Measurements from ENCODE around the gene LAMTOR2.

Gene LAMTOR2

DNA sequence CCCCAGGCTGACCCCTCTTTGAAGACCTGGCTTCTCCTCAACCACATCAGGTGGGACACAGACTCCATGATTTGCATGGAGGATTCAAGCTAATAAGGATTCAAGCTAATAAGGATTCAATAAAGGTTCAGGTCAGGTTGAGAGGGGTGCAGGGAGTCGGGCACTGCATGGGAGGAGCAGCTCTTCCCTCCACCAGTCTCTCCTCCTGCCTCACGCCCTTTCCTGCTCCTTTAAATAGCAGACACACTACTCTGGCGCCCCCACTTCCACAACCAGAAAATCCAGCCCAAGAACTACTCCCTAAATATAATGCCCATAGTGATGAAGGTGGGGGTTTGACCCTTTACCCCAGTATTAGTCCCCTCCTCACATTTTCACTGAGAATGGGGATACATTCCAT is 20.6 kb downstream of the LAMTOR2 start:
- DNase-seq (ENCODE audit: low read depth in 2 of 2) = no peak
- no peak overlapping the region for H3K4me3 ChIP-seq (replicated peaks in 1 of 2; ENCODE audit: low read depth in 2 of 2, low read length in 2 of 2)
- TF ChIP-seq, protein P1, sequence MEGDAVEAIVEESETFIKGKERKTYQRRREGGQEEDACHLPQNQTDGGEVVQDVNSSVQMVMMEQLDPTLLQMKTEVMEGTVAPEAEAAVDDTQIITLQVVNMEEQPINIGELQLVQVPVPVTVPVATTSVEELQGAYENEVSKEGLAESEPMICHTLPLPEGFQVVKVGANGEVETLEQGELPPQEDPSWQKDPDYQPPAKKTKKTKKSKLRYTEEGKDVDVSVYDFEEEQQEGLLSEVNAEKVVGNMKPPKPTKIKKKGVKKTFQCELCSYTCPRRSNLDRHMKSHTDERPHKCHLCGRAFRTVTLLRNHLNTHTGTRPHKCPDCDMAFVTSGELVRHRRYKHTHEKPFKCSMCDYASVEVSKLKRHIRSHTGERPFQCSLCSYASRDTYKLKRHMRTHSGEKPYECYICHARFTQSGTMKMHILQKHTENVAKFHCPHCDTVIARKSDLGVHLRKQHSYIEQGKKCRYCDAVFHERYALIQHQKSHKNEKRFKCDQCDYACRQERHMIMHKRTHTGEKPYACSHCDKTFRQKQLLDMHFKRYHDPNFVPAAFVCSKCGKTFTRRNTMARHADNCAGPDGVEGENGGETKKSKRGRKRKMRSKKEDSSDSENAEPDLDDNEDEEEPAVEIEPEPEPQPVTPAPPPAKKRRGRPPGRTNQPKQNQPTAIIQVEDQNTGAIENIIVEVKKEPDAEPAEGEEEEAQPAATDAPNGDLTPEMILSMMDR (IDR thresholded peaks at IDR 0.05; ENCODE audit: low read depth, low read length) = no peak

DNA sequence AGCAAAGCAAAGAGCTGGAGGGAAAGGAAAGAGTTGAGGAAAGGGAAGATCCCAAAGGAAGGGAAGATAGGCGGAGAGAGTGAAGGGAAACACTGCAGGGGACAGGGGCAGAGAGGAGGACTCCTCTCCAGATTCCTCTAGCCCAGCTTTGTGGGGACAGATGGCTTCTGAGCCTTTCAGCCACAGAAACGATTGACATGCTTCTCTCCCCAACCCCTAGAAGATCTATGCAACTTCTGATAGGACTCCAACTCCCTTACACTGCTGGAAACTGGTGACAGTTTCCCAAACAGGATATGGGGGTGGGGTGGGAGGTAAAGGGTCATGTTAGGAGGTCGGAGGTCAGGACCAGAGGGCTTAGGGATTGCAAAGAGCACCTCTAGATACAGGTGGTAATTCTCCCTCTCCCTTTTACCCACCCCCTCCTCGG is 21.2 kb downstream of the LAMTOR2 start:
- DNase-seq (ENCODE audit: low read depth in 2 of 2) = no peak
- no peak overlapping the region for H3K4me3 ChIP-seq (replicated peaks in 1 of 2; ENCODE audit: low read depth in 2 of 2, low read length in 2 of 2)
- TF ChIP-seq, protein P1 (IDR thresholded peaks at IDR 0.05; ENCODE audit: low read depth, low read length) = no peak

DNA sequence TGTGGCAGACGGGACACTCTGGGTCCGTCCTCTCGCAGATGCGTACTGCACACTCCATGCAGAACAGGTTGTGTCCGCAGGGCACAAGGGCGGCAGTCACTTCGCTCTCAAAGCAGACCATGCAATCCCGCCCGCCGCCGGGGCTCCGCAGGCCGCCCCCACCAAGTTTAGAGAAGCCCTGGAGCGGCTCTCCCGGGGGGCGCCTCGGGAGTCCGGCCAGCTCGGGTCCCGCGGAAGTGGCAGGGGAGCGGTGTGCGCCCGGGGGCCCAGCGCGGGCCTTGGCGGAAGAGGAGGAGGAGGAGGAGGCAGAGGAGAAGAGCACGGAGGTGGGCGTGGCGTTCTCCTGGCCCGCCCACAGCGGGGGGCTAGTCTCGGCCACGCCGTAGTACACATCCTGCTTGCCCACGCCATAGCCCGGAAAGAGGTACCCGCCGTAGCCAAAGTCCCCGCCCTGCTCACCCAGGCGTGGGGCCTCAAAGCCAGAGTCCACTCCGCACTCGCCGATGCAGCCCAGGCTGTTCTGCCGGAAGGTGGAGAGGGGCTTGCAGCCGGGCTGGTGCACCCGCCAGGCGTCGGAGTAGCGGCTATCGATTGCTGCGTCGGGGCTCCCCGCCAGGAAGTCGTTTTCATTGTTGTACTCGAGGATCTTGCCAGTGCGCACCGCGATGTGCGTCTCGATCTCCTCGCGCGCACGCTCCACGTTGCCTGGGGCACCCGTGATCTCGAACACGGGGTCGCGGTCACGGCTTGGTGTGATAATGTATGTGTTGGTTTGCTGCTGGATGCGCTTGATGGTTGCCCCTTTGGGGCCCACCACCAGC is 22.2 kb downstream of the LAMTOR2 start:
- TF ChIP-seq, protein P1 (IDR thresholded peaks at IDR 0.05; ENCODE audit: low read depth, low read length) = no peak
- H3K4me3 ChIP-seq (replicated peaks in 1 of 2; ENCODE audit: low read depth in 2 of 2, low read length in 2 of 2) = peak overlapping the region in 1 of 2 donors; percentile 14
- DNase-seq (ENCODE audit: low read depth in 2 of 2) = no peak

DNA sequence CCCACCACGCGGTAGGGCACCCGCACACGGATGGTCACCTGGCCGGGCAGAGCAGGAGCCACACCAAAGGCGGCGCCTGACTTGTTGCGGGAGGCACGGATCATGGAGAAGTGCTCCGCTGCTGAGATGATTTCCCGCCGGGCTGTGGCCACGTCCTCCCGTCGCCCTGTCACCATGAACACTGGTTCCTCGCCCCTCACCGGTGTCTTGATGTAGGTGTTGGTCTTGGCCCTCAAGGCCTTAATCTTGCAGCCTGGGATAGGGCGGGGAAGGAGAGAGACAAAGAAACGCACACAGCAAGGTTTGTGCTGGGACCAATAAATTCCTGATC is 22.8 kb downstream of the LAMTOR2 start:
- TF ChIP-seq, protein P1 (IDR thresholded peaks at IDR 0.05; ENCODE audit: low read depth, low read length) = no peak
- no peak for DNase-seq (ENCODE audit: low read depth in 2 of 2)
- H3K4me3 ChIP-seq (replicated peaks in 1 of 2; ENCODE audit: low read depth in 2 of 2, low read length in 2 of 2) = no peak overlapping the region

DNA sequence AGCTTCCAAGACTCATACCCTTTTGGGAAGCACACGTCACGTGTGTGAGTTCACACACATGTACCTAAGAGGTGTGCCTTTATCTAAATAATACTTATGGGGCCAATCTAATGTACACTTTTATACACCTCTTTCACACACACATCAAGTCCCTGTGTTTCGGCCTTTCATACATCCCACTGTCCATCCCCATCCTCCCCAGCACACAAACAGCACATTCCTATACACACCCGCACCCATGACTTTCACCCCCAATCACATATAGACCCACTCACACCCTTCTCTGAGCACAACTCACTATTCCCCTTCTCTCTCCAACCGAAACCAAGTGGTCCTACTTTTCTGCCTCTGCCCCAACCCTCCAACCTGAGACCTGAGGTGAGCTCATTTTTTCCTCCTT is 24.1 kb downstream of the LAMTOR2 start:
- TF ChIP-seq, protein P1 (IDR thresholded peaks at IDR 0.05; ENCODE audit: low read depth, low read length) = no peak
- DNase-seq (ENCODE audit: low read depth in 2 of 2) = no peak
- no peak overlapping the region for H3K4me3 ChIP-seq (replicated peaks in 1 of 2; ENCODE audit: low read depth in 2 of 2, low read length in 2 of 2)

DNA sequence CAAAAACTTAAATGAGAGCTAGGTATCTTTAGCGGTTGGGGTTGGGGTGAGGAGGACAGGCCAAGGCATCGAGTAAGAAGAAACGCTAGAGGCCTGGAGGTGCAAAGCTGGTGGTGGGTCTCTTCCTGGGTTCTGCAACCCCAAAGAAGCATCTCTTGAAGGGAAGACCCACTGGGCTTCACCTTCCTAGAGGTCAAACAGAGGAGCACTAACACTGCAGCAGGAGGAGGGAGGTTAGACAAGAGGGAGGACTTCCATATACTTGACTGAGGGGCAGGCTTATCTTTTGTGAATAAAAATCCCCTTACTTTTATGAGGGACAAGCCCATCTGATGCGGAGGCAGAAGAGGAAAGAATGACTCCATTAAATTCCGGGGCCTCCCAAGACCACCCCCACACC is 25.2 kb downstream of the LAMTOR2 start:
- TF ChIP-seq, protein P1 (IDR thresholded peaks at IDR 0.05; ENCODE audit: low read depth, low read length) = no peak
- no peak overlapping the region for H3K4me3 ChIP-seq (replicated peaks in 1 of 2; ENCODE audit: low read depth in 2 of 2, low read length in 2 of 2)
- DNase-seq (ENCODE audit: low read depth in 2 of 2) = no peak
